ENCODE results near the gene SYTL3.

SYTL3 gene

DNA sequence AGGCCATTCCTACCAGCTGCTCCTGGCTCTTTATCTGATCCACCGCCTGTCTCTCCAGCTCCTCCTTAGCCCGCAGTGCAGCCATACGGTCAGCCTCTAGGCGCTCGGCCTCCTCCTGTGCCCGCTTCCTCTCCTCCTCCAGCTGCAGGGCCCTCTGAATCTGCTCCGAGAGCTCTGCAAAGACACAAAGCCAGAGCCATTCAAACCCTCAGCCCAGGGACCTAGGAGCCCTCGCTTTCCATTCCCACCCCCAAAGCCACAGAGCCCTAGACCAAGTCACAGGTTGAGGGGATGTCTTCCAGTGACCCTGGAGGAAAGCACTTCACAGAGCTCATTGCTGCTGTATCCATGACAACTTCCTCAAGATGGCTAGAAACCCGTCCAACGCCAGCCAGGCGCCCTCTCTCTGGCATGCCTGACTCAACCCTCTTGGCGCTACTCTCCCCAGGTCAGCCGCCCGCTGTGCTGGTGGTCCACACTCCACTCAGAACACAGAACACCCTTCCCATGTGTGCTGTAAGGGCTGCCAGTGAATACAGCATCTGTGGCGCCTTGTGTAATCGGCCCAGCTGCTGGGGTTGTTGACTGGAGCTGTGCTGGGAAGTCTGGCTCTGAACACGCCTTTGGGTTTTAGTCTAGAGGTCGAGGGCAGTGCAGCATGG is 120.0 kb downstream of the SYTL3 start:
- TF ChIP-seq, protein P1, sequence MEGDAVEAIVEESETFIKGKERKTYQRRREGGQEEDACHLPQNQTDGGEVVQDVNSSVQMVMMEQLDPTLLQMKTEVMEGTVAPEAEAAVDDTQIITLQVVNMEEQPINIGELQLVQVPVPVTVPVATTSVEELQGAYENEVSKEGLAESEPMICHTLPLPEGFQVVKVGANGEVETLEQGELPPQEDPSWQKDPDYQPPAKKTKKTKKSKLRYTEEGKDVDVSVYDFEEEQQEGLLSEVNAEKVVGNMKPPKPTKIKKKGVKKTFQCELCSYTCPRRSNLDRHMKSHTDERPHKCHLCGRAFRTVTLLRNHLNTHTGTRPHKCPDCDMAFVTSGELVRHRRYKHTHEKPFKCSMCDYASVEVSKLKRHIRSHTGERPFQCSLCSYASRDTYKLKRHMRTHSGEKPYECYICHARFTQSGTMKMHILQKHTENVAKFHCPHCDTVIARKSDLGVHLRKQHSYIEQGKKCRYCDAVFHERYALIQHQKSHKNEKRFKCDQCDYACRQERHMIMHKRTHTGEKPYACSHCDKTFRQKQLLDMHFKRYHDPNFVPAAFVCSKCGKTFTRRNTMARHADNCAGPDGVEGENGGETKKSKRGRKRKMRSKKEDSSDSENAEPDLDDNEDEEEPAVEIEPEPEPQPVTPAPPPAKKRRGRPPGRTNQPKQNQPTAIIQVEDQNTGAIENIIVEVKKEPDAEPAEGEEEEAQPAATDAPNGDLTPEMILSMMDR (IDR thresholded peaks at IDR 0.05; ENCODE audit: low read depth, low read length, poor library complexity, severe bottlenecking) = no peak
- no peak for TF ChIP-seq EZH2phosphoT487 (IDR thresholded peaks at IDR 0.05; ENCODE audit: borderline replicate concordance, low read length)
- Histone ChIP-seq H3K9me2 (replicated peaks; ENCODE audit: control insufficient read depth, low read length) (no peaks in the 10 kb centered on the region), H3K9me3 (ENCODE audit: control insufficient read depth, insufficient read depth, low read length) (no peaks in the 10 kb centered on the region), H3K27ac (ENCODE audit: low read depth, low read length) (no peak overlapping the region), H3K27me3 (ENCODE audit: control insufficient read depth, low read length) (no peaks in the 10 kb centered on the region), H3K4me2 (ENCODE audit: low read length) (no peak overlapping the region), H3K36me3 (ENCODE audit: control insufficient read depth, low read length) (peaks cover 99% of the 10 kb centered on the region), H3K4me3 (ENCODE audit: low read length) (no peak overlapping the region), H3K4me1 (ENCODE audit: control insufficient read depth, low read length) (no peaks in the 10 kb centered on the region), H3K79me2 (ENCODE audit: control insufficient read depth, low read length) (peaks cover 7% of the 10 kb centered on the region; the same call in 1 of the 2 replicates), H3F3A (ENCODE audit: control insufficient read depth, insufficient read depth) (peaks cover 56% of the 10 kb centered on the region), H4K20me1 (ENCODE audit: control insufficient read depth, insufficient read depth, low read depth, low read length) (peaks cover 33% of the 10 kb centered on the region)

DNA sequence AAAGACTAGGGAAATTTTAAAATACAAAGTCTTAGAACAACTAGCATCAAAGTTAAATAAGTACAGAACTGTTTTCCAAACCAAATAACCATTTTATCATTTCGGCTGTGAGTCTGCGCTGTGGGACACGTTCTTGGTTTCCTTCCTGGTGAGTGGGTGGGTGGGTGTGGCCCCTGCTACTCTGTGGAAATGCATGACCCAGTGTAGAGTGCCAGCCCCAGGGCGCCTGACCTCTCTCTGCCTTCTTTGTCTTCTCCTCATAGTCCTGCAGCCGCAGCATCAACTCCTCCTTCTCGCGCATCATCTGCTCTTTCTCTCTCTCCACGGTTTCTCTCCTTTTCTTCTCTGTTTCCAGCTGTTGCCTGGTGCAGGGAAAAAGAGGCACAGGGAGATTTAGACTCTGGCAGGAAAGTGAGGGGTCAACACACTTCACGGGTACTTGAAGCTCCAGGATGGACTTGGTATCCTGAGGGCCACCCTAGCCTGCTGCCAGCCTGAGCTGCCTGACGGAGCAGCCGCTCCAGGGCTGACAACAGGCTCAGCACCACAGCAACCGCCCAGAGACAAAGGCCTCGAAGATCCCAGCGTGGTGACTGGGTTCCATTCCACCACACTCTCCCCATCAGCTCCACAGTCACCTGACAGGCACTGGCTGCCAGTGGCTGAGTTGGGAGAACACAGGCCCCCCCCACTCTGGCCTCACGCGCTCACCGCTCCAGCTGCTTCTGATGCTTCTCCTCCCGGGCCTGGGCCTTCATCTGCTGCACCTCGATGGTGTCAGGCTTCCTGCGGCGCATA is 120.9 kb downstream of the SYTL3 start:
- no peak overlapping the region for H3K4me2 ChIP-seq (ENCODE audit: low read length)

DNA sequence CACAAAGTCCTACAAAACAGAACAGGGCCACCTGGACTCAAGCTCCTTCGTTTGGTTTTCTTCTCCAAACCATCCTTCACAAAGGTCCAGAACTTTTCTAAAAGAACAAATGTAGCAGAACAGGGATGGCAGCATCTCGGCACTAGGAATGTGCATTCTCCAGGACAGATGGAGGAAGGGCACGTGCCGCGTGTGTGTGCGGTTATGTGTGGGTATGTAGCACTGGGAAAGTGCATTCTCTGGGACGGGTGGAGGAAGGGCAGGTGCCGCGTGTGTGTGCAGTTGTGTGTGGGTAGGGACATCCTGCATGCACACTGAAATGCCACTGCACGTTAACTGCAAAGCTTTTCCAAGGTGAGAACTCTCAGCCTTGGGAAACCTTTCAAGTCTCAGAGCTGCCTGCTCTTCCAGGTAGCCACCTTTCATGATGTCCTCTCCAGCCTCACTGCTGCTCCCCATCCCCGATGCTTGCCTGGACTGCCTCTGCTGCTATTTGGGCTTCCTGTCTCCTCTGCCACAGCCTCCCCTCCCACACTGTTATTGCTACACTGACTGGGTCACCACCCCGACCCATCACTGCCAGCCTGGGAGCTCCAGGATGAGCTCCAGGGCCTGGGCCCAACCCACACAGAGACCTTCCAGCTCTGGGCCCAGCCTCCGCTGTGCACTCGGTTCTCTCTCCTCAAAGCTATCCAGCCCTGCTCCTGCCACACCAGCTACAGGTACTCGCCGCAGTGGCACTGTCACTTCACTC is 121.7 kb downstream of the SYTL3 start:
- Histone ChIP-seq H3K27me3 (ENCODE audit: control insufficient read depth, low read length) (no peaks in the 10 kb centered on the region), H3K27ac (ENCODE audit: low read depth, low read length) (no peak overlapping the region), H3F3A (ENCODE audit: control insufficient read depth, insufficient read depth) (peaks cover 50% of the 10 kb centered on the region), H4K20me1 (ENCODE audit: control insufficient read depth, insufficient read depth, low read depth, low read length) (peaks cover 36% of the 10 kb centered on the region), H3K4me3 (ENCODE audit: low read length) (no peak overlapping the region), H3K9me2 (replicated peaks; ENCODE audit: control insufficient read depth, low read length) (no peaks in the 10 kb centered on the region), H3K9me3 (ENCODE audit: control insufficient read depth, insufficient read depth, low read length) (no peaks in the 10 kb centered on the region), H3K4me1 (ENCODE audit: control insufficient read depth, low read length) (no peaks in the 10 kb centered on the region), H3K4me2 (ENCODE audit: low read length) (no peak overlapping the region), H3K36me3 (ENCODE audit: control insufficient read depth, low read length) (peaks cover 100% of the 10 kb centered on the region), H3K79me2 (ENCODE audit: control insufficient read depth, low read length) (peaks cover 19% of the 10 kb centered on the region)
- TF ChIP-seq, protein P1 (IDR thresholded peaks at IDR 0.05; ENCODE audit: low read depth, low read length, poor library complexity, severe bottlenecking) = no peak
- TF ChIP-seq EZH2phosphoT487 (IDR thresholded peaks at IDR 0.05; ENCODE audit: borderline replicate concordance, low read length) = no peak

More for the DNA sequence above, 120.9 kb downstream of the SYTL3 start:
- Histone ChIP-seq H3K4me1 (ENCODE audit: control insufficient read depth, low read length) (no peaks in the 10 kb centered on the region), H3K9me3 (ENCODE audit: control insufficient read depth, insufficient read depth, low read length) (no peaks in the 10 kb centered on the region), H3K79me2 (ENCODE audit: control insufficient read depth, low read length) (peaks cover 11% of the 10 kb centered on the region), H3K27ac (ENCODE audit: low read depth, low read length) (no peak overlapping the region), H4K20me1 (ENCODE audit: control insufficient read depth, insufficient read depth, low read depth, low read length) (peaks cover 36% of the 10 kb centered on the region), H3K9me2 (replicated peaks; ENCODE audit: control insufficient read depth, low read length) (no peaks in the 10 kb centered on the region), H3F3A (ENCODE audit: control insufficient read depth, insufficient read depth) (peaks cover 53% of the 10 kb centered on the region), H3K4me3 (ENCODE audit: low read length) (no peak overlapping the region), H3K27me3 (ENCODE audit: control insufficient read depth, low read length) (no peaks in the 10 kb centered on the region), H3K36me3 (ENCODE audit: control insufficient read depth, low read length) (peaks cover 100% of the 10 kb centered on the region)
- TF ChIP-seq, protein P1 (IDR thresholded peaks at IDR 0.05; ENCODE audit: low read depth, low read length, poor library complexity, severe bottlenecking) = no peak
- no peak for TF ChIP-seq EZH2phosphoT487 (IDR thresholded peaks at IDR 0.05; ENCODE audit: borderline replicate concordance, low read length)

Measured in DOHH2 (cell line).